ENCODE data around the gene UST.

- no peak for TF ChIP-seq POLR2A (IDR thresholded peaks at IDR 0.05)
- no peak for TF ChIP-seq CTCF (IDR thresholded peaks at IDR 0.05)
These were observed 122.8 kb downstream of the UST start for GRCh38 chr6:148869585-148869984.

Data from esophagus squamous epithelium (tissue), 4 donors.